ENCODE measurements around the gene ABRACL. TPM values are rescaled to one million over a fixed set of nuclear protein-coding genes. Genes with fewer than 3 reads are reported as not detected.

Gene ABRACL
- total and polyA plus RNA-seq, 9 of the 15 experiments (the other 6 are each of a cell fraction or from before 2014, with no cell fraction given): 1.1 to 5.2 (median 1.9) TPM

DNA sequence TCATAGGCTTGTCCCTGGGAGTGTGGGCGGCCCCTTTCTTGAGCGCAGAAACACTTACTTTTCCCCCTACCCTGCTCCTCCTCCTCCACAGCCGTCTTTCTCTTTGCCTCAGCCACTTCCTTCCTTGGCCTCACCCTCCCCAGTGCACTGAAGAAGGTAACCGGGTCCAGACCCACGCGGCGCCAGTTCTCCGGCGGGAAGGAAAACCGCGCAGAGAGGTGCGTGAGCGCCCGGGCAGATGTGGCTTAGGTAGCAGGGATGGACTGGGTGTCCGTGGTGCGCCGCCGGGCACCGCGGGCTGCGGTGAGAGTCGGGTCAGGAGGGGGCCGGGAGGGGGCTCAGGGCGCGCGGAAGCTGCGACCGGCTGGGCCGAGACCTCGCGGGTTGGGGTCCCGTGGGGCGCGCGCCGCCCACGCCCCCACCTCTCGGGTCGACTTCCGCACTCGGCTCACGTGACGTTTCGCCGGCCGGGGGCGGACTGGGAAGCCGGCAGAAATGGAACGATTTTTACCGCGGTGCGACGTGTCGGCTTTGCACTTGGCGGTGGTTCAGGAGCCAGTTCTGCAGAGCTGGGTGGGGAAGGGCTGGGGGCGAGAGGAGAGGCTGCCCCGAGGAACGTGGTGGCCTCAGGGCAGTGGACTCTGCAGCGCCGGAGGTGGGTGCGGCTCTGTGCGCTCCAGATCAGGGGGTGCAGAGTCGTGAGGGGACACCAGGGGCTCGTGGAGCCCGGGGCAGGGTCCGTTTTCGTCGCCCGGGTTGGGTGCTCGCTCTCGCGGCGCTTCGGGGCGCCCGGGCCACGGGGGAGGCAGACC lies at the start of gene ABRACL (continued):
- TF ChIP-seq, protein P1, sequence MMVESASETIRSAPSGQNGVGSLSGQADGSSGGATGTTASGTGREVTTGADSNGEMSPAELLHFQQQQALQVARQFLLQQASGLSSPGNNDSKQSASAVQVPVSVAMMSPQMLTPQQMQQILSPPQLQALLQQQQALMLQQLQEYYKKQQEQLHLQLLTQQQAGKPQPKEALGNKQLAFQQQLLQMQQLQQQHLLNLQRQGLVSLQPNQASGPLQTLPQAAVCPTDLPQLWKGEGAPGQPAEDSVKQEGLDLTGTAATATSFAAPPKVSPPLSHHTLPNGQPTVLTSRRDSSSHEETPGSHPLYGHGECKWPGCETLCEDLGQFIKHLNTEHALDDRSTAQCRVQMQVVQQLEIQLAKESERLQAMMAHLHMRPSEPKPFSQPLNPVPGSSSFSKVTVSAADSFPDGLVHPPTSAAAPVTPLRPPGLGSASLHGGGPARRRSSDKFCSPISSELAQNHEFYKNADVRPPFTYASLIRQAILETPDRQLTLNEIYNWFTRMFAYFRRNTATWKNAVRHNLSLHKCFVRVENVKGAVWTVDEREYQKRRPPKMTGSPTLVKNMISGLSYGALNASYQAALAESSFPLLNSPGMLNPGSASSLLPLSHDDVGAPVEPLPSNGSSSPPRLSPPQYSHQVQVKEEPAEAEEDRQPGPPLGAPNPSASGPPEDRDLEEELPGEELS (CRISPR knock-in tag; IDR thresholded peaks at IDR 0.05; ENCODE audit: borderline replicate concordance): no peak
- TF ChIP-seq ZNF12 (CRISPR knock-in tag; IDR thresholded peaks at IDR 0.05) (peak; percentile 70; the same call in 1 of the 2 replicates), RBFOX2 (IDR thresholded peaks at IDR 0.05; ENCODE audit: low read depth, low read length) (peak; percentile 41; the same call in 1 of the 2 replicates), PHF8 (IDR thresholded peaks at IDR 0.05; ENCODE audit: borderline replicate concordance, low read length) (peak; percentile 42; the same call in 1 of the 2 replicates), FOXA3 (CRISPR knock-in tag; conservative IDR thresholded peaks at IDR 0.05 in 1 of 2, IDR thresholded peaks at IDR 0.05 in 1 of 2) (0 out of 4 replicates have a peak, but pooled peaks of 1 of the 2 experiments have one; percentile 36), FOSL1 (tag; conservative IDR thresholded peaks at IDR 0.05) (no peak), ZBTB1 (CRISPR knock-in tag; IDR thresholded peaks at IDR 0.05; ENCODE audit: borderline replicate concordance, low read depth) (0 out of 2 replicates have a peak, but pooled peaks have one; percentile 51), ZNF431 (CRISPR knock-in tag; IDR thresholded peaks at IDR 0.05) (peak; percentile 64; the same call in 1 of the 2 replicates), ELF1 (tag; IDR thresholded peaks at IDR 0.05) (peak; percentile 85), RNF2 (IDR thresholded peaks at IDR 0.05) (0 out of 2 replicates have a peak, but pooled peaks have one; percentile 21), BHLHE40 (IDR thresholded peaks at IDR 0.05; ENCODE audit: low read length) (peak; percentile 47; the same call in 1 of the 2 replicates), ZNF311 (CRISPR knock-in tag; IDR thresholded peaks at IDR 0.05) (no peak)
- TF ChIP-seq, protein P2, sequence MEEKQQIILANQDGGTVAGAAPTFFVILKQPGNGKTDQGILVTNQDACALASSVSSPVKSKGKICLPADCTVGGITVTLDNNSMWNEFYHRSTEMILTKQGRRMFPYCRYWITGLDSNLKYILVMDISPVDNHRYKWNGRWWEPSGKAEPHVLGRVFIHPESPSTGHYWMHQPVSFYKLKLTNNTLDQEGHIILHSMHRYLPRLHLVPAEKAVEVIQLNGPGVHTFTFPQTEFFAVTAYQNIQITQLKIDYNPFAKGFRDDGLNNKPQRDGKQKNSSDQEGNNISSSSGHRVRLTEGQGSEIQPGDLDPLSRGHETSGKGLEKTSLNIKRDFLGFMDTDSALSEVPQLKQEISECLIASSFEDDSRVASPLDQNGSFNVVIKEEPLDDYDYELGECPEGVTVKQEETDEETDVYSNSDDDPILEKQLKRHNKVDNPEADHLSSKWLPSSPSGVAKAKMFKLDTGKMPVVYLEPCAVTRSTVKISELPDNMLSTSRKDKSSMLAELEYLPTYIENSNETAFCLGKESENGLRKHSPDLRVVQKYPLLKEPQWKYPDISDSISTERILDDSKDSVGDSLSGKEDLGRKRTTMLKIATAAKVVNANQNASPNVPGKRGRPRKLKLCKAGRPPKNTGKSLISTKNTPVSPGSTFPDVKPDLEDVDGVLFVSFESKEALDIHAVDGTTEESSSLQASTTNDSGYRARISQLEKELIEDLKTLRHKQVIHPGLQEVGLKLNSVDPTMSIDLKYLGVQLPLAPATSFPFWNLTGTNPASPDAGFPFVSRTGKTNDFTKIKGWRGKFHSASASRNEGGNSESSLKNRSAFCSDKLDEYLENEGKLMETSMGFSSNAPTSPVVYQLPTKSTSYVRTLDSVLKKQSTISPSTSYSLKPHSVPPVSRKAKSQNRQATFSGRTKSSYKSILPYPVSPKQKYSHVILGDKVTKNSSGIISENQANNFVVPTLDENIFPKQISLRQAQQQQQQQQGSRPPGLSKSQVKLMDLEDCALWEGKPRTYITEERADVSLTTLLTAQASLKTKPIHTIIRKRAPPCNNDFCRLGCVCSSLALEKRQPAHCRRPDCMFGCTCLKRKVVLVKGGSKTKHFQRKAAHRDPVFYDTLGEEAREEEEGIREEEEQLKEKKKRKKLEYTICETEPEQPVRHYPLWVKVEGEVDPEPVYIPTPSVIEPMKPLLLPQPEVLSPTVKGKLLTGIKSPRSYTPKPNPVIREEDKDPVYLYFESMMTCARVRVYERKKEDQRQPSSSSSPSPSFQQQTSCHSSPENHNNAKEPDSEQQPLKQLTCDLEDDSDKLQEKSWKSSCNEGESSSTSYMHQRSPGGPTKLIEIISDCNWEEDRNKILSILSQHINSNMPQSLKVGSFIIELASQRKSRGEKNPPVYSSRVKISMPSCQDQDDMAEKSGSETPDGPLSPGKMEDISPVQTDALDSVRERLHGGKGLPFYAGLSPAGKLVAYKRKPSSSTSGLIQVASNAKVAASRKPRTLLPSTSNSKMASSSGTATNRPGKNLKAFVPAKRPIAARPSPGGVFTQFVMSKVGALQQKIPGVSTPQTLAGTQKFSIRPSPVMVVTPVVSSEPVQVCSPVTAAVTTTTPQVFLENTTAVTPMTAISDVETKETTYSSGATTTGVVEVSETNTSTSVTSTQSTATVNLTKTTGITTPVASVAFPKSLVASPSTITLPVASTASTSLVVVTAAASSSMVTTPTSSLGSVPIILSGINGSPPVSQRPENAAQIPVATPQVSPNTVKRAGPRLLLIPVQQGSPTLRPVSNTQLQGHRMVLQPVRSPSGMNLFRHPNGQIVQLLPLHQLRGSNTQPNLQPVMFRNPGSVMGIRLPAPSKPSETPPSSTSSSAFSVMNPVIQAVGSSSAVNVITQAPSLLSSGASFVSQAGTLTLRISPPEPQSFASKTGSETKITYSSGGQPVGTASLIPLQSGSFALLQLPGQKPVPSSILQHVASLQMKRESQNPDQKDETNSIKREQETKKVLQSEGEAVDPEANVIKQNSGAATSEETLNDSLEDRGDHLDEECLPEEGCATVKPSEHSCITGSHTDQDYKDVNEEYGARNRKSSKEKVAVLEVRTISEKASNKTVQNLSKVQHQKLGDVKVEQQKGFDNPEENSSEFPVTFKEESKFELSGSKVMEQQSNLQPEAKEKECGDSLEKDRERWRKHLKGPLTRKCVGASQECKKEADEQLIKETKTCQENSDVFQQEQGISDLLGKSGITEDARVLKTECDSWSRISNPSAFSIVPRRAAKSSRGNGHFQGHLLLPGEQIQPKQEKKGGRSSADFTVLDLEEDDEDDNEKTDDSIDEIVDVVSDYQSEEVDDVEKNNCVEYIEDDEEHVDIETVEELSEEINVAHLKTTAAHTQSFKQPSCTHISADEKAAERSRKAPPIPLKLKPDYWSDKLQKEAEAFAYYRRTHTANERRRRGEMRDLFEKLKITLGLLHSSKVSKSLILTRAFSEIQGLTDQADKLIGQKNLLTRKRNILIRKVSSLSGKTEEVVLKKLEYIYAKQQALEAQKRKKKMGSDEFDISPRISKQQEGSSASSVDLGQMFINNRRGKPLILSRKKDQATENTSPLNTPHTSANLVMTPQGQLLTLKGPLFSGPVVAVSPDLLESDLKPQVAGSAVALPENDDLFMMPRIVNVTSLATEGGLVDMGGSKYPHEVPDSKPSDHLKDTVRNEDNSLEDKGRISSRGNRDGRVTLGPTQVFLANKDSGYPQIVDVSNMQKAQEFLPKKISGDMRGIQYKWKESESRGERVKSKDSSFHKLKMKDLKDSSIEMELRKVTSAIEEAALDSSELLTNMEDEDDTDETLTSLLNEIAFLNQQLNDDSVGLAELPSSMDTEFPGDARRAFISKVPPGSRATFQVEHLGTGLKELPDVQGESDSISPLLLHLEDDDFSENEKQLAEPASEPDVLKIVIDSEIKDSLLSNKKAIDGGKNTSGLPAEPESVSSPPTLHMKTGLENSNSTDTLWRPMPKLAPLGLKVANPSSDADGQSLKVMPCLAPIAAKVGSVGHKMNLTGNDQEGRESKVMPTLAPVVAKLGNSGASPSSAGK (IDR thresholded peaks at IDR 0.05): peak; percentile 59; the same call in 1 of the 2 replicates

Measured in K562 (cell line).